ENCODE results near the gene SLC25A18. TPM values are rescaled to one million over a fixed set of nuclear protein-coding genes. Genes with fewer than 3 reads are reported as not detected.

The SLC25A18 gene
- not detected in 2 replicates for total RNA-seq

DNA sequence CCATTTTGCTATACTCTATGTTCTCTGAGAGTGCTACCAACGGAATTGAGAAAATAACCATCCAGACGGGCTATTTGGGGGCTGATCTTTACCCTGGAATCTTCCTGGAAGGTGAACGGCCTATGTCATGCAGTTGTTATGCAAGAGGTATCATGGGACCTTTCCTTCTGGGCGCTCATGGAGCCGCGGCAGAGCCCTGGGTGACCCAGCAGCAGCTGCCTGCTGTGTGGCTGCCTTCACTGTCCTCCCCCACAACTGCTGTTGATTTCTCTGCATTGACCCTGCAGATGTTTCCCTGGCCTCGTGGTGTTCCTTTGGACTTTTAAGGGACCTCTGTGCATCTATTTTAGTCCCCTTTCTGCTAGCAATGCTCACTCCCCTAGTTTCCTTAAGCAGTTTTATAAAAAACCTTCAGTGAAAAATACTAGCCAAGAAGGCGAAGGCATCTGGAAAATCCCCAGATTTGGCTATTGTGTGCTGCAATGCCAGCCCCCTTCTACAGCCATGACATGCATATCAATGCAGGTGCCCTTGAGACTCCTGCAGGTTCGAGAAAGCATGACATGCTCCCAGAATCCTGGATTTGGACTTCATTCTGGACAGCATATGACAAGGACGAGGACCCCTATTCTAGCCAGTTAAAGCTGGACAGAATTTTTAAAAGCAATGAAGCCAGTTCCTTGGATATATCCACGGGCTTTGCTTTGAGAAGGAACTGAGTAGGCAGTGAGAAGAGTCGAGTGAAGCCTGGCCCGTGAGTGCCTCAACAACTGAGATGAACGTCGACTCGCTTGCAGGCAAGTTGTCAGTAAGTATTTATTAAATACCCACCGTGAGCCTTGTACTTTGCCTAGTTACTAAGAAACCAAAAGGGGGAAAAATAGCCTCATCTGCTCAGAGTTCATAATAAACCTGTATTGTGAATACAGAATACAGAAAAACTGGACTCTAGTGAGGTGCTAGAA lies at the start of gene SLC25A18:
Gene SLC25A18 (plus strand): TSS at position 593 of the 965 bp plus-strand sequence. CDS start 16,447 bp downstream, outside the sequence.

DNA sequence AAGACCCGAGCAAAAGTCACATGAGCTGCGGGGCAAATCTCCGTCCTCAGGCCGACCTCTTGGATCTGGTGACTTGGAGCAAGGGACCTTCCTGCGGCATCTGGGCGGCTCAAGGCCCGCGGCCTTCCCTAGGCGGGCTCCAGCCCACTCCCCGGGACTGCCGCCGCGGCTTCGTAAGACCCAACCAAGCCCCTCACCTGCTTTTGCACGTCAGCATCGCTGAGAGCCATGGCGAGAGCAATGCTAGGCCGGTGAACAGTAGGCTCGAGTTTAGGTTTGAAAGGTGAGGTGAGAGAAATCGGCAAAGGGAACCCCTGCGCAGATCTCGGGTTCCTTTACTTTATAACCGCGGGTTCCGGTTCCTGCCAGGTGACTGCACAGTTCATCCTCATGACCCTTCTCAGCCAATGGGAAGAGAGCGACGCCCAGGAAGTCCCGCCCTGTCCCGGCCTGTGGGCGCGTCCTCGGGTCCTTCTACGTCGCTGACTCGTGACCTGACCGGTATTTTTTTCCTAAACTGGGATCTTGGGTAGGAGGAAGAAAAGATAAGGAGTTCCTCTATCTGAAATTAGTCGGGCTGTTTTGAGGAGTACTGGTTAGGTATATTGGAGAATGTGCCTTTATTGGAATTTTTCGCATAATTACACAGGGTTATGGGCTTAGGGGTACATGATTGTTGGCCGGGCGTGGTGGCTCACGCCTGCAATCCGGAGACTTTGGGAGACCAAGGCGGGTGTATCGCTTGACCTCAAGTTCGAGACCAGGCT lies 65.3 kb downstream of the SLC25A18 start, which contains the start of gene ATP6V1E1:
Gene ATP6V1E1 (minus strand): TSS at position 344 of the 767 bp plus-strand sequence. CDS start 114 bp downstream, at position 230.

DNA sequence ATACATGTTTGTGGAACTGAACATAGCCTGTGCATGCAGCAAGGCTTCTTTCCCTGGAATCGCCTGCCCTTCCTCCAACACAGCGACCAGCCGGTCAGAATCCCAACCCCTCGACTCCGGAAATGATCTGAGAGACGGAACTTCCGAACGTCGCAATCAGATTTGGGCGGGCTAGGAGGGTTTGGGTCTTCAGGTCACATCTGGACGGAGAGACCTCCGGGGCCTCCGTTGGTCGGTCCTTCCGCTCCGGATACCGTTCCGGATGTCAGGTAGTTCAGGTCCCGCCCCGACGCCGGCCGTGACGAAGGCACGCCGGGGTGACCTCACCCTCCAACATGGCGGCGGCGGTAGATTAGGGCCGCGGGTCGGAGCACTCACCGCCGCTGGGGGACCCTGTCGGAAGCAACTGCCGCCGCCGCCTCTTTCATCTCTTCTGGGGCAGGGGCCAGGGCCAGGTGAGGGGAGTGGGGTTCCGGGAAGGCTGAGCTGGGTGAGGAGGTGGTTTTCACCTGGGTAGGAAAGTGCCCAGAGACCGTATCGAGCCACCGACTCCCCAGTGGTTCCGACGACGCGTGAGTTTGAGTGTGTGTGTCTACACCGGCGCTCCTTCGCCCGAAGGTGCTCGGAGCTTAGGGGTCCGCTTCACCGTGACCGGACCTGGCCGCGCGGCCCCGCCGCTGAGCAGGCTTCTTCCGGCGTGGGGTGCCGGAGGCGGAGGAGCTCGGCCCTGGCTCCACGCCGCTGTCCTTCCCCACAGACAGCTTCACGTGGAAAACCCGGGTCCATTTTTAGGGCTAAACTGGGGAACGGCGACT lies 75.3 kb downstream of the SLC25A18 start, which contains the start of gene BCL2L13:
Gene BCL2L13 (plus strand): TSS at position 326 of the 815 bp plus-strand sequence. CDS start 16,955 bp downstream, outside the sequence.

Other genes starting within 250 kb of the SLC25A18 start
- gene CECR2, start 194.0 kb upstream of the SLC25A18 start, total RNA-seq, result 0.19 and 1.2 TPM in 2 replicates
- gene ATP6V1E1, start 65.3 kb downstream of the SLC25A18 start, total RNA-seq, result 99.1 and 107 TPM in 2 replicates
- 56.5 and 60.3 TPM in 2 replicates for gene BCL2L13, start 75.3 kb downstream of the SLC25A18 start, total RNA-seq
- gene BID, start 211.0 kb downstream of the SLC25A18 start, total RNA-seq, result 34.9 and 56.9 TPM in 2 replicates